Tibial nerve (tissue), 4 donors: ENCODE data around the gene VLDLR.

Experiments used
- CTCF ChIP-seq, 5 experiments: fragments of 200-600 bp in 3 of 5; fragments of 450-650 bp in 2 of 5; sonication (generic) in 3 of 5; IDR thresholded peaks; one replicate each; pipeline ENCODE4 v1.5.1; 2016 to 2019; ENCODE audit warnings: antibody characterized with exemption in 5 of 5, mild to moderate bottlenecking in 3 of 5, moderate library complexity in 2 of 5
- EP300 ChIP-seq, 2 donors: sonication (generic); formaldehyde crosslinking; IDR thresholded peaks; one replicate each; pipeline ENCODE4 v1.6.1; 2017; ENCODE audit warnings: antibody characterized with exemption in 2 of 2, mild to moderate bottlenecking in 1 of 2

DNA sequence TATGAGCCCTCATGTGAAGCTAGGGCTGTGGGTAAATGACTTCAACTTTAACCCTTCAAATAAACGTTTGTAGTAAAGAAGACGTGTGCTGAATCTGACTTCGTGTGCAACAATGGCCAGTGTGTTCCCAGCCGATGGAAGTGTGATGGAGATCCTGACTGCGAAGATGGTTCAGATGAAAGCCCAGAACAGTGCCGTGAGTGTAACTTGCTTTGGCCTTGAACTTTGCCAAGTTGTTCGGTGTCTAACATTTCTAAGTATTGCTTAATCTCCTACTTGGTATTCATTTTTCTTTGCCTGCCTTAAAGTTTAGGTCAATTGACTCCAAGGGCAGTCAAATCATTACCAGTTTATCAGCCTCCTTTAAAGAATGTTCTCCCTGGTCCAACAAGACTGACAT lies 18.2 kb downstream of the VLDLR start:
- TF ChIP-seq EP300 (IDR thresholded peaks at IDR 0.05) (no peak), CTCF (IDR thresholded peaks at IDR 0.05) (no peak)
